ENCODE data around the gene KCTD3.

The KCTD3 gene

DNA sequence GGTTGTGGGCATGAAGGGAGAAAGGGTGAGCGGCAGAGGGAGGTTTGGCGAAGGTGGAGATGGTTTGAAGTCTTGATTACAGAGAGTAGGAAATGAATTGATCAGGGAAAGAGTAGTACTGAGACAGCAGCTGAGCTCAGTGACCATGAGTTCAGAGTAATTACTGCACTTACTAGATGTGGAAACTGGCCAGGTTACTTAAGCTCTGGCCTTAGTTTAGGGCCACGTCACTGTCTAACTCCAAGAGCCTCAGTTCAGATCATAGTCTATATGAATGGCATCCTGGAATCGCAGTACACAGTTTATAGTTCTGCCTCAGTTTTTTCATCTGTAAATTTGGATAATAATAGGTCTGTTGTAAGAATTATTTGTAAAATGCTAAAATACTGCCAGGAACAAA, 78.1 kb downstream of the KCTD3 start:
- TF ChIP-seq SPI1 (IDR thresholded peaks at IDR 0.05; ENCODE audit: borderline replicate concordance, low read depth) (no peak), GABPA (IDR thresholded peaks at IDR 0.05; ENCODE audit: low read depth) (no peak), REST (IDR thresholded peaks at IDR 0.05; ENCODE audit: insufficient replicate concordance, low read depth) (no peak), POLR2AphosphoS5 (IDR thresholded peaks at IDR 0.05; ENCODE audit: low read depth) (no peak), CTCF (IDR thresholded peaks at IDR 0.05; ENCODE audit: insufficient read depth, low read length) (no peak)
- DNase-seq (ENCODE audit: low read depth in 1 of 2, low spot score in 1 of 2), result no peak
- H3K4me3 ChIP-seq (replicated peaks; ENCODE audit: insufficient read depth, low read length), result no peak overlapping the region
- H3K27me3 ChIP-seq (ENCODE audit: insufficient read depth, poor library complexity, severe bottlenecking), result no peaks in the 10 kb centered on the region
- H3K27ac ChIP-seq (replicated peaks), result no peak overlapping the region

- H3K4me3 ChIP-seq (replicated peaks; ENCODE audit: insufficient read depth, low read length), result no peak overlapping the region
- no peaks in the 10 kb centered on the region for H3K27me3 ChIP-seq (ENCODE audit: insufficient read depth, poor library complexity, severe bottlenecking)
- TF ChIP-seq SPI1 (IDR thresholded peaks at IDR 0.05; ENCODE audit: borderline replicate concordance, low read depth), result no peak
- no peak for TF ChIP-seq GABPA (IDR thresholded peaks at IDR 0.05; ENCODE audit: low read depth)
- no peak for TF ChIP-seq POLR2AphosphoS5 (IDR thresholded peaks at IDR 0.05; ENCODE audit: low read depth)
- TF ChIP-seq CTCF (IDR thresholded peaks at IDR 0.05; ENCODE audit: insufficient read depth, low read length), result no peak
- no peak for TF ChIP-seq REST (IDR thresholded peaks at IDR 0.05; ENCODE audit: insufficient replicate concordance, low read depth)
- DNase-seq (ENCODE audit: low read depth in 1 of 2, low spot score in 1 of 2), result no peak
- no peak overlapping the region for H3K27ac ChIP-seq (replicated peaks)
Observed at GRCh38 chr1:215645861-215646260, 78.8 kb downstream of the KCTD3 start.

GRCh38 chr1:215647738-215648137, 80.6 kb downstream of the KCTD3 start:
- Histone ChIP-seq H3K27me3 (ENCODE audit: insufficient read depth, poor library complexity, severe bottlenecking) (no peaks in the 10 kb centered on the region), H3K4me3 (replicated peaks; ENCODE audit: insufficient read depth, low read length) (no peak overlapping the region), H3K27ac (replicated peaks) (no peak overlapping the region)
- no peak for DNase-seq (ENCODE audit: low read depth in 1 of 2, low spot score in 1 of 2)
- TF ChIP-seq REST (IDR thresholded peaks at IDR 0.05; ENCODE audit: insufficient replicate concordance, low read depth) (no peak), CTCF (IDR thresholded peaks at IDR 0.05; ENCODE audit: insufficient read depth, low read length) (no peak), POLR2AphosphoS5 (IDR thresholded peaks at IDR 0.05; ENCODE audit: low read depth) (no peak), GABPA (IDR thresholded peaks at IDR 0.05; ENCODE audit: low read depth) (no peak), SPI1 (IDR thresholded peaks at IDR 0.05; ENCODE audit: borderline replicate concordance, low read depth) (no peak)

Data from HL-60 (cell line).